ENCODE results near the gene HSCB.

DNA sequence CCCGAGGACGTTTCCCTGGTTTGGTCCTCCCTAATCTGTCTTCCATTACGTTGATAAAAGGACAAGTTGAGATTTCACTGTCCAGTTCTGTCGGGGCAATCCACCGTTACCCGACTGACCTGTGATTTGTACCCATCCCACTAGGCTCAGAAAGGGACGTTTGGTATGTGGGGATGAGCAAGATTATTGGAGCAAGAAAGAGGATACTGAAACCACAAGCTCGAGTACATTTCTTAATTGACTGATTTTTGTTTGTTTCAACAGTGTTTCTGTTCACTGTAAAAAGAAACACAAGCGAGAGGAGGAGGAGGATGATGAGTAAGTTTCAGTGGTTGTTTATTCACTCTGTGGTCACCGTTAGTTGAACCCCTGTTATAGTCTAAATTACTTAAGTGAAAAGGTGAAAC lies 31.6 kb downstream of the HSCB start:
- TF ChIP-seq, protein P1, sequence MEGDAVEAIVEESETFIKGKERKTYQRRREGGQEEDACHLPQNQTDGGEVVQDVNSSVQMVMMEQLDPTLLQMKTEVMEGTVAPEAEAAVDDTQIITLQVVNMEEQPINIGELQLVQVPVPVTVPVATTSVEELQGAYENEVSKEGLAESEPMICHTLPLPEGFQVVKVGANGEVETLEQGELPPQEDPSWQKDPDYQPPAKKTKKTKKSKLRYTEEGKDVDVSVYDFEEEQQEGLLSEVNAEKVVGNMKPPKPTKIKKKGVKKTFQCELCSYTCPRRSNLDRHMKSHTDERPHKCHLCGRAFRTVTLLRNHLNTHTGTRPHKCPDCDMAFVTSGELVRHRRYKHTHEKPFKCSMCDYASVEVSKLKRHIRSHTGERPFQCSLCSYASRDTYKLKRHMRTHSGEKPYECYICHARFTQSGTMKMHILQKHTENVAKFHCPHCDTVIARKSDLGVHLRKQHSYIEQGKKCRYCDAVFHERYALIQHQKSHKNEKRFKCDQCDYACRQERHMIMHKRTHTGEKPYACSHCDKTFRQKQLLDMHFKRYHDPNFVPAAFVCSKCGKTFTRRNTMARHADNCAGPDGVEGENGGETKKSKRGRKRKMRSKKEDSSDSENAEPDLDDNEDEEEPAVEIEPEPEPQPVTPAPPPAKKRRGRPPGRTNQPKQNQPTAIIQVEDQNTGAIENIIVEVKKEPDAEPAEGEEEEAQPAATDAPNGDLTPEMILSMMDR (IDR thresholded peaks at IDR 0.05): no peak
- no peak for TF ChIP-seq POLR2A (IDR thresholded peaks at IDR 0.05)
